GM12865 (cell line): ENCODE measurements around the gene RPL39L.
"Not testable (repeated sequence)": the region's sequence is repeated elsewhere in the genome, so short reads cannot be mapped to it uniquely, and the experiment has no call there.

ENCODE experiments used
- DNase-seq: peaks from one replicate; pipeline ENCODE4 v3.0.0; 2010; ENCODE audit warnings: low read depth
- H3K4me3 ChIP-seq: 2 replicates; pipeline ENCODE4 v1.5.1; 2011; ENCODE audit warnings: mild to moderate bottlenecking, low read depth, low read length, control low read depth
- TF ChIP-seq, protein P1 (sequence below): IDR thresholded peaks from 2 replicates; pipeline ENCODE4 v1.5.1; 2011; ENCODE audit warnings: low read length, control low read depth, low read depth, inconsistent platforms; ENCODE audit not compliant: insufficient read depth; ENCODE audit errors: missing control alignments

RPL39L gene

DNA sequence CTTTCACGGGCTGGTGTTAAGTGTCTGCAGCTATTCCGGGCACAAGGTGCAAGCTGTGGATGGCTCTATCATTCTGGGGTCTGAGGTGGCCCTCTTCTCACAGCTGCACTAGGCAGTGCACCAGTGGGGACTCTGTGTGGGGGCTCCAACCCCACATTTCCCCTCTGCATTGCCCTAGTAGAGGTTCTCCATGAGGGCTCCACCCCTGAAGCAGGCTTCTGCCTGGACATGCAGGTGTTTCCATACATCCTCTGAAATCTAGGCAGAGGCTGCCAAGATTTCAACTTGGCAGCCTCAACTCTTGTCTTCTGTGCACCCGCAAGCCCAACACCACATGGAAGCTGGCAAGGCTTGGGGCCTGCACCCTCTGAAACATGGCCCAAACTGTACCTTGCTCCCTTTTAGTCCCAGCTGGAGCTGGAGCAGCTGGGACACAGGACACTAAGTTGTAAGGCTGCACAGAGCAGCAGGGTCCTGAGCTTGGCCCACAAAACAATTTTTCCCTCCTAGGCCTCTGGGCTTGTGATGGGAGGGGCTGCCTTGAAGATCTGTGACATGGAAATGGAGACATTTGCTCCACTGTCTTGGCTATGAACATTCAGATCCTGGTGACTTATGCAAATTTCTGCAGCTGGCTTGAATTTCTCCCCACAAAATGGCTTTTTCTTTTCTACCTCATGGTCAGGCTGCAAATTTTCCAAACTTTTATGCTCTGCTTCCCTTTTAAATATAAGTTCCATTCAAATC, 6.0 kb upstream of the RPL39L start:
- DNase-seq, result no peak
- H3K4me3 ChIP-seq, result no peak overlapping the region
- TF ChIP-seq, protein P1, sequence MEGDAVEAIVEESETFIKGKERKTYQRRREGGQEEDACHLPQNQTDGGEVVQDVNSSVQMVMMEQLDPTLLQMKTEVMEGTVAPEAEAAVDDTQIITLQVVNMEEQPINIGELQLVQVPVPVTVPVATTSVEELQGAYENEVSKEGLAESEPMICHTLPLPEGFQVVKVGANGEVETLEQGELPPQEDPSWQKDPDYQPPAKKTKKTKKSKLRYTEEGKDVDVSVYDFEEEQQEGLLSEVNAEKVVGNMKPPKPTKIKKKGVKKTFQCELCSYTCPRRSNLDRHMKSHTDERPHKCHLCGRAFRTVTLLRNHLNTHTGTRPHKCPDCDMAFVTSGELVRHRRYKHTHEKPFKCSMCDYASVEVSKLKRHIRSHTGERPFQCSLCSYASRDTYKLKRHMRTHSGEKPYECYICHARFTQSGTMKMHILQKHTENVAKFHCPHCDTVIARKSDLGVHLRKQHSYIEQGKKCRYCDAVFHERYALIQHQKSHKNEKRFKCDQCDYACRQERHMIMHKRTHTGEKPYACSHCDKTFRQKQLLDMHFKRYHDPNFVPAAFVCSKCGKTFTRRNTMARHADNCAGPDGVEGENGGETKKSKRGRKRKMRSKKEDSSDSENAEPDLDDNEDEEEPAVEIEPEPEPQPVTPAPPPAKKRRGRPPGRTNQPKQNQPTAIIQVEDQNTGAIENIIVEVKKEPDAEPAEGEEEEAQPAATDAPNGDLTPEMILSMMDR, result no peak

DNA sequence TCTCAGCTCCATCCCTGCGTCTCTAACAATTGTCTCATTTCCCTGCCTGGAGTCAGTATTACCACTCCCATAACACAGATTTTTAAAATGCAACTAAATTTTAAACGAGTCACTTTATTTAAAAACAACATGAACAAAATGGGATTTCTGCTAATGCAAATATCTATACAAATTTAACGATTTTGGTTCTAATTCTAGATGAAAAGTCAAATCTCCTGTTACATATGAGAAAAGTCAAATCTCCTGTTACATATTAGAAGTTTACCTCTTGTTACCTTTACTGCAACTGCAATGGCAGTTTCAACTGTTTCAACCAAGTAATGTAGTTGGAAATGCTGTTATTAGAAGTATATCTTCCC, 578 bp upstream of the RPL39L start:
- peak overlapping the region; percentile 84 for H3K4me3 ChIP-seq
- no peak for DNase-seq
- TF ChIP-seq, protein P1, result no peak

DNA sequence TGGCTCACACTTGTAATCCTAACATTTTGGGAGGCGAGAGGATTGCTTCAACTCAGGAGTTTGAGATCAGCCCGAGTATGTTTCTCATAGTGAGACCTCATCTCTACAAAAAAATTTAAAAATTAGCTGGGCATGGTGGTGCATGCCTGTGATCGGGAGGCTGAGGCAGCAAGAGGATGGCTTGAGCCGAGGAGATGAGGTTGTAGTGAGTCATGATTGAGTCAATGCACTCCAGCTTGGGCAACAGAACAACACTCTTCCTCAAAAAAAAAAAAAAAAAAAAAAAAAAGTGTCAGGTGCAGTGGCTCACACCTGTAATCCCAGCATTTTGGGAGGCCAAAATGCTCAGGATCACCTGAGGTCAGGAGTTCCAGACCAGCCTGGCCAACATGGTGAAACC, 2.4 kb downstream of the RPL39L start:
- H3K4me3 ChIP-seq, result no peak overlapping the region
- TF ChIP-seq, protein P1, result no peak
- DNase-seq, result no peak

DNA sequence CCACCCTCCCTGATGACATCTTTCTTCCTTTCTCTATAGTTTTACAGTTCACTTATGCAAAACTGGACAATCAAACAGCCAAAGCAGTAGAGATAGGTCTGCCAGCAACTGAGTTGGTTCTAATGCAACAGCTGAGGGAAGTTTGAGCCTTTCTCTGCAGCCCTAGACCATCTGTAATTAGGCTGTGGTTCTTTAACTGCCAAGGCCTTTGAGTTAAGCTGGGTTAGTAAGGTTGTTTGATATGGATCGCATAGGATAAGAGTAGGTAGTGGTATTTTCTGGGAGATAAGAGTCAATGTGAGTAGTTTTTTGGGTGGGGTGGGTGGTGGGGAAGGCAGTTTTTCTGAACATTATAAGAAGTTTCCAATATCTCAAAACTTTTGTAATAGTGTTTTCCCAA, 3.0 kb downstream of the RPL39L start:
- H3K4me3 ChIP-seq, result no peak overlapping the region
- TF ChIP-seq, protein P1, result no peak
- no peak for DNase-seq

DNA sequence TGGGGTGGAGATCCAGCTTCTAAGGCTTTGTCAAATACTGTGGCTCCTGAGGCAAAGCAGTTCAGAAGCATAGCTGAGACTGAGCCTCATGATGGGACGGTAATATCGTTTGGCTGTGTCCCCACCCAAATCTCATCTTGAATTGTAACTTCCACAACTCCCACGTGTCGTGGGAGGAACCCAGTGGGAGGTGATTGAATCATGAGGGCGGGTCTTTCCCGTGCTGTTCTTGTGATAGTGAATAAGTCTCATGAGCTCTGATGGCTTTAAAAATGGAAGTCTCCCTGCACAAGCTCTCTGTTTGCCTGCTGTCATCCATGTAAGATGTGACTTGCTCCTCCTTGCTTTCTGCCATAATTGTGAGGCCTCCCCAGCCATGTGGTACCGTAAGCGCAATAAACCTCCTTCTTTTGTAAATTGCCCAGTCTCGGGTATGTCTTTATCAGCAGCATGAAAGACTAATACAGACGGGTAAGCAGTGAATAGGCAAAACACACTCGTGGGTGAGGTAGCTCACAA, 4.1 kb downstream of the RPL39L start:
- not testable (repeated sequence) for DNase-seq, H3K4me3 ChIP-seq

DNA sequence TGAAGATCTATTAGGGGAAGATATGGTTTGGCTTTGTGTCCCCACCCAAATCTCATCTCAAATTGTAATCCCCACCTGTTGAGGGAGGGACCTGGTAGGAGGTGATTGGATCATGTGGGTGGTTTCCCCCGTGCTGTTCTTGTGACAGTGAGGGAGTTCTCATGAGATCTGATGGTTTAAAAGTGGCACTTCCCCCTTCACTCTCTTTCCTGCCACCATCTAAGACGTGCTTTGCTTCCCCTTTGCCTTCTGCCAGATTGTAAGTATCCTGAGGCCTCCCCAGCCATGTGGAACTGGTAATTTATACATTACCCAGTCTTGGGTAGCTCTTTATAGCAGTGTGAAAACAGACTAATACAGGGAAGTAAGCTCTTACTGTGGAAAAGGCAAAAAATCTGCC, 6.1 kb downstream of the RPL39L start:
- not testable (repeated sequence) for DNase-seq

DNA sequence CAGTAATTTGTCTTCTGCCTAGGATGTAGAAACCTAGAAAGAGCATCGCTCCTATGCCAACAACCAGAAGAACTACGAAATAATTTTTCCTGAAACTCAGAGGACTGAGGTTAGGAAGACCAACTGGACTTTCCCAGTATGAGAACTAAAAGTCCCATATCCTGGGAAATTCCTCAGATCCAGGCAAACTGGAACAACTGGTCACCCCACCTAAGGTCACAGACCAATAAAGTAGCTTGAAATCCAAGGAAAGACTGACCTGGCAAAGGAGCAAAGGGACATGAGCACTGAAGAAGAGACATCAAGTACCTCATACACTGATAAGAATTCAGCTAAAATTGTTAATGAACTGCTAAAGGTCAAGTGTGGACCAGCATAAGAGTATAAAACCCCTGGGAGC, 6.6 kb downstream of the RPL39L start:
- no peak for DNase-seq
- no peak overlapping the region for H3K4me3 ChIP-seq
- TF ChIP-seq, protein P1, result no peak

More for the DNA sequence above, 6.1 kb downstream of the RPL39L start:
- H3K4me3 ChIP-seq, result not testable (repeated sequence)

DNA sequence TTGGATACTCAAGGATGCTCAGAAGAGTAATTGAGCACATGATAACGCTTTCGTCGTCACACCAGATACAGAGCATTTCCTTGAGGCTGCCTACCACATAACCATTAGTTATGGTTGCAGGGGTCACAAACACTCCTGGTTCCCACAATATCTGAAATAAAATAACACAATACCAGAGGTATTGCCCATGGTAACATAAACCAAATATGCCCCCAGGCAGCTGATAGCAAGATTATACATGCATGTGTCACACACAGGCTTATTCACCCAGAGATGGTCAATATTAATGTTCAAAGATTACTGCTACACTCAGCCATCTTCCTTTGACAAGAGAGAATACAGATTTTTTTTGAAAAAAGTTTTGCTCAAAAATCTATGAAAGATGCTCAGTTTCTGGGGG, 7.3 kb downstream of the RPL39L start:
- no peak for DNase-seq
- TF ChIP-seq, protein P1, result no peak

More for the DNA sequence above, 7.3 kb downstream of the RPL39L start:
- no peak overlapping the region for H3K4me3 ChIP-seq
